Cardiac fibroblast (primary cell): ENCODE results near the gene LANCL3.

Experiments
- DNase-seq, 2 donors: peaks; one replicate each; pipeline versions ENCODE4 v3.0.0 to v3.0.0-alpha.2; 2010; ENCODE audit warnings: low read depth in 2 of 2
- H3K4me3 ChIP-seq, 2 donors: replicated peaks in 1 of 2; 1 replicate in 1 of 2; 2 replicates in 1 of 2; pipeline ENCODE4 v1.5.1; 2011; ENCODE audit warnings: low read depth in 2 of 2, low read length in 2 of 2, mild to moderate bottlenecking in 2 of 2, moderate library complexity in 1 of 2
- CTCF ChIP-seq: IDR thresholded peaks from one replicate; pipeline ENCODE4 v1.5.1; 2011; ENCODE audit warnings: low read depth, mild to moderate bottlenecking, low read length, inconsistent platforms

The LANCL3 gene

GRCh38 chrX:37726346-37726745 lies 154.9 kb downstream of the LANCL3 start:
- H3K4me3 ChIP-seq = no peak overlapping the region
- TF ChIP-seq CTCF = no peak
- no peak for DNase-seq
